Measurements from ENCODE around the gene CDC42BPA. TPM values are rescaled to one million over a fixed set of nuclear protein-coding genes. Genes with fewer than 3 reads are reported as not detected.

Gene CDC42BPA
- total RNA-seq, 2 donors from 2014 or later, result 30.0 to 34.3 TPM

- Histone ChIP-seq H3K9me3 (ENCODE audit: control insufficient read depth, low read length) (no peaks in the 10 kb centered on the region), H3K9ac (ENCODE audit: extremely low read depth, low read length, poor library complexity, severe bottlenecking) (no peak overlapping the region), H3K4me1 (ENCODE audit: control insufficient read depth, insufficient read depth, low read length) (no peaks in the 10 kb centered on the region), H3K4me3 (ENCODE audit: low read length) (no peak overlapping the region), H3K27ac (ENCODE audit: low read depth, low read length) (no peak overlapping the region), H3K27me3 (ENCODE audit: control insufficient read depth, insufficient read depth, low read length, poor library complexity, severe bottlenecking) (no peaks in the 10 kb centered on the region), H3K36me3 (ENCODE audit: control insufficient read depth, insufficient read depth, low read length) (no peaks in the 10 kb centered on the region)
- Mint-ChIP-seq H3K27me3 (ENCODE audit: insufficient read depth) (no peaks in the 10 kb centered on the region), H3K4me3 (no peak overlapping the region), H3K27ac (no peak overlapping the region), H3K36me3 (ENCODE audit: low read depth) (no peaks in the 10 kb centered on the region), H3K4me1 (peaks cover 6% of the 10 kb centered on the region), H3K9me3 (no peaks in the 10 kb centered on the region)
- TF ChIP-seq, protein P1, sequence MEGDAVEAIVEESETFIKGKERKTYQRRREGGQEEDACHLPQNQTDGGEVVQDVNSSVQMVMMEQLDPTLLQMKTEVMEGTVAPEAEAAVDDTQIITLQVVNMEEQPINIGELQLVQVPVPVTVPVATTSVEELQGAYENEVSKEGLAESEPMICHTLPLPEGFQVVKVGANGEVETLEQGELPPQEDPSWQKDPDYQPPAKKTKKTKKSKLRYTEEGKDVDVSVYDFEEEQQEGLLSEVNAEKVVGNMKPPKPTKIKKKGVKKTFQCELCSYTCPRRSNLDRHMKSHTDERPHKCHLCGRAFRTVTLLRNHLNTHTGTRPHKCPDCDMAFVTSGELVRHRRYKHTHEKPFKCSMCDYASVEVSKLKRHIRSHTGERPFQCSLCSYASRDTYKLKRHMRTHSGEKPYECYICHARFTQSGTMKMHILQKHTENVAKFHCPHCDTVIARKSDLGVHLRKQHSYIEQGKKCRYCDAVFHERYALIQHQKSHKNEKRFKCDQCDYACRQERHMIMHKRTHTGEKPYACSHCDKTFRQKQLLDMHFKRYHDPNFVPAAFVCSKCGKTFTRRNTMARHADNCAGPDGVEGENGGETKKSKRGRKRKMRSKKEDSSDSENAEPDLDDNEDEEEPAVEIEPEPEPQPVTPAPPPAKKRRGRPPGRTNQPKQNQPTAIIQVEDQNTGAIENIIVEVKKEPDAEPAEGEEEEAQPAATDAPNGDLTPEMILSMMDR (conservative IDR thresholded peaks at IDR 0.05), result no peak
- 93 to 100% methylated on average over 1 of the region's 1 CpG for WGBS, 2 experiments (ENCODE audit: insufficient coverage in 1 of 2, insufficient read length in 1 of 2)
- no peak for DNase-seq
These were observed 95.0 kb downstream of the CDC42BPA start for GRCh38 chr1:227223171-227223806.

GRCh38 chr1:227219715-227220292 is 98.5 kb downstream of the CDC42BPA start:
- Histone ChIP-seq H3K9ac (ENCODE audit: extremely low read depth, low read length, poor library complexity, severe bottlenecking) (no peak overlapping the region), H3K27me3 (ENCODE audit: control insufficient read depth, insufficient read depth, low read length, poor library complexity, severe bottlenecking) (no peaks in the 10 kb centered on the region), H3K36me3 (ENCODE audit: control insufficient read depth, insufficient read depth, low read length) (no peaks in the 10 kb centered on the region), H3K4me3 (ENCODE audit: low read length) (no peak overlapping the region), H3K27ac (ENCODE audit: low read depth, low read length) (no peak overlapping the region), H3K9me3 (ENCODE audit: control insufficient read depth, low read length) (no peaks in the 10 kb centered on the region), H3K4me1 (ENCODE audit: control insufficient read depth, insufficient read depth, low read length) (no peaks in the 10 kb centered on the region)
- Mint-ChIP-seq H3K27me3 (ENCODE audit: insufficient read depth) (no peaks in the 10 kb centered on the region), H3K27ac (no peak overlapping the region), H3K4me1 (peaks cover 6% of the 10 kb centered on the region), H3K4me3 (no peak overlapping the region), H3K9me3 (no peaks in the 10 kb centered on the region), H3K36me3 (ENCODE audit: low read depth) (peaks cover 3% of the 10 kb centered on the region)
- TF ChIP-seq, protein P1 (conservative IDR thresholded peaks at IDR 0.05), result peak; percentile 48
- WGBS, 2 experiments (ENCODE audit: insufficient coverage in 1 of 2, insufficient read length in 1 of 2), result 80 to 96% methylated on average over 1 of the region's 1 CpG
- no peak for DNase-seq

- no peaks in the 10 kb centered on the region for H3K36me3 ChIP-seq (ENCODE audit: control insufficient read depth, insufficient read depth, low read length)
- H3K36me3 Mint-ChIP-seq (ENCODE audit: low read depth), result peaks cover 3% of the 10 kb centered on the region
- WGBS, 2 experiments (ENCODE audit: insufficient coverage in 1 of 2, insufficient read length in 1 of 2), result 90 to 91% methylated on average over 5 to 6 of the region's 6 CpGs
- no peak overlapping the region for H3K4me3 ChIP-seq (ENCODE audit: low read length)
- peaks cover 6% of the 10 kb centered on the region for H3K4me1 Mint-ChIP-seq
- no peak overlapping the region for H3K27ac Mint-ChIP-seq
- H3K9ac ChIP-seq (ENCODE audit: extremely low read depth, low read length, poor library complexity, severe bottlenecking), result no peak overlapping the region
- H3K27me3 ChIP-seq (ENCODE audit: control insufficient read depth, insufficient read depth, low read length, poor library complexity, severe bottlenecking), result no peaks in the 10 kb centered on the region
- H3K4me3 Mint-ChIP-seq, result no peak overlapping the region
- no peaks in the 10 kb centered on the region for H3K9me3 Mint-ChIP-seq
- no peaks in the 10 kb centered on the region for H3K4me1 ChIP-seq (ENCODE audit: control insufficient read depth, insufficient read depth, low read length)
- no peak for DNase-seq
- TF ChIP-seq, protein P1 (conservative IDR thresholded peaks at IDR 0.05), result no peak
- H3K9me3 ChIP-seq (ENCODE audit: control insufficient read depth, low read length), result no peaks in the 10 kb centered on the region
- H3K27ac ChIP-seq (ENCODE audit: low read depth, low read length), result no peak overlapping the region
- no peaks in the 10 kb centered on the region for H3K27me3 Mint-ChIP-seq (ENCODE audit: insufficient read depth)
These were observed 99.3 kb downstream of the CDC42BPA start for GRCh38 chr1:227218870-227219573.
